Measurements from ENCODE around the gene SLC51A. TPM values are rescaled to one million over a fixed set of nuclear protein-coding genes. Genes with fewer than 3 reads are reported as not detected.
"Not testable (repeated sequence)": the region's sequence is repeated elsewhere in the genome, so short reads cannot be mapped to it uniquely, and the experiment has no call there.

The SLC51A gene
- total RNA-seq, 4 donors from 2014 or later: 0.48 TPM; not detected in 3

DNA sequence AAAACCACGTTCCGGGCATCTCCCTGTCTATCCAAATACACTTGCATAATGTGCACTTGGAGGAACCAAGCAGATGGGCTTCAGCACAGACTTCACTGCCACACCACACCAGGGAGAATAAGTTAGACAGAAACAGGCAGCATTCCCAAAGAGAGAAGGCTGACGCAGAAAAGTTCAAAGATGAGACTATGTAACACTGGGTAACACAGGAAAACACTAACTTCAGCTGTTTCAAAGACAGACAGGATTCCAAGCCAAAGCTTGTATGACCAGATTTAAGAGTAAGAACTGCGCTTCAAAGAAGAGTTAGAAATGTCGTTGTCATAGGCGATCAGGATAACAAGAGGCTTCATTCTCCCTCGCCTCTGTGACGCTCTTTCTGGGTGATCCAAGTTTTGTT, 19.9 kb downstream of the SLC51A start:
- no peaks in the 10 kb centered on the region for H3K27me3 ChIP-seq
- H3K4me1 ChIP-seq: no peaks in the 10 kb centered on the region
- intact Hi-C loops (cut with DNase I; ENCODE audit: low total_unique reads): no loop called here
- H3K27ac ChIP-seq: no peak overlapping the region
- H3K4me3 ChIP-seq: no peak overlapping the region
- H3K9me3 ChIP-seq: no peaks in the 10 kb centered on the region
- TF ChIP-seq, protein P1, sequence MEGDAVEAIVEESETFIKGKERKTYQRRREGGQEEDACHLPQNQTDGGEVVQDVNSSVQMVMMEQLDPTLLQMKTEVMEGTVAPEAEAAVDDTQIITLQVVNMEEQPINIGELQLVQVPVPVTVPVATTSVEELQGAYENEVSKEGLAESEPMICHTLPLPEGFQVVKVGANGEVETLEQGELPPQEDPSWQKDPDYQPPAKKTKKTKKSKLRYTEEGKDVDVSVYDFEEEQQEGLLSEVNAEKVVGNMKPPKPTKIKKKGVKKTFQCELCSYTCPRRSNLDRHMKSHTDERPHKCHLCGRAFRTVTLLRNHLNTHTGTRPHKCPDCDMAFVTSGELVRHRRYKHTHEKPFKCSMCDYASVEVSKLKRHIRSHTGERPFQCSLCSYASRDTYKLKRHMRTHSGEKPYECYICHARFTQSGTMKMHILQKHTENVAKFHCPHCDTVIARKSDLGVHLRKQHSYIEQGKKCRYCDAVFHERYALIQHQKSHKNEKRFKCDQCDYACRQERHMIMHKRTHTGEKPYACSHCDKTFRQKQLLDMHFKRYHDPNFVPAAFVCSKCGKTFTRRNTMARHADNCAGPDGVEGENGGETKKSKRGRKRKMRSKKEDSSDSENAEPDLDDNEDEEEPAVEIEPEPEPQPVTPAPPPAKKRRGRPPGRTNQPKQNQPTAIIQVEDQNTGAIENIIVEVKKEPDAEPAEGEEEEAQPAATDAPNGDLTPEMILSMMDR (IDR thresholded peaks at IDR 0.05): no peak
- TF ChIP-seq POLR2A (IDR thresholded peaks at IDR 0.05): no peak
- DNase-seq: no peak
- H3K36me3 ChIP-seq: no peaks in the 10 kb centered on the region

DNA sequence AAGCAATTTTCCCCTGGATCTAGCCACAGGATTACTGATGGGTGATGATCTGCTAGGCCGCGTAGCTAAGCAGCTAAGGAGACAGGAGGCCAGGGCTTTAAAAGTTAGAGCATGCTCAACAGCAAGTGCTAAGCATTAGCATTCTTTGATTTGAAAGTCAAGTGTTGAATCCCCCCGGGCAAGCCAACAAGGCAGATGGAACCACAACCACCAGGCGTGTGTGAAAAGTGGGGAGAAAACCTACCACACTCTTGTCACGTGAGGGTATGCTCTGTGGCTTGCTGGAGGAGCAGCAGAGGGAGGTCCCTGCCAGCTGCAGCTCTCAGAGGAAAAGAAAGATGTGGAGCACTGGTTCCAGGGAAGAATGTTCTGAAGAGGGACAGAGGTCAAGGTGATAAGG, 20.9 kb downstream of the SLC51A start:
- no peaks in the 10 kb centered on the region for H3K36me3 ChIP-seq
- DNase-seq: no peak
- H3K27me3 ChIP-seq: no peaks in the 10 kb centered on the region
- H3K4me3 ChIP-seq: no peak overlapping the region
- TF ChIP-seq, protein P1 (IDR thresholded peaks at IDR 0.05): no peak
- H3K27ac ChIP-seq: no peak overlapping the region
- no peaks in the 10 kb centered on the region for H3K9me3 ChIP-seq
- H3K4me1 ChIP-seq: no peaks in the 10 kb centered on the region
- intact Hi-C loops (cut with DNase I; ENCODE audit: low total_unique reads): no loop called here

DNA sequence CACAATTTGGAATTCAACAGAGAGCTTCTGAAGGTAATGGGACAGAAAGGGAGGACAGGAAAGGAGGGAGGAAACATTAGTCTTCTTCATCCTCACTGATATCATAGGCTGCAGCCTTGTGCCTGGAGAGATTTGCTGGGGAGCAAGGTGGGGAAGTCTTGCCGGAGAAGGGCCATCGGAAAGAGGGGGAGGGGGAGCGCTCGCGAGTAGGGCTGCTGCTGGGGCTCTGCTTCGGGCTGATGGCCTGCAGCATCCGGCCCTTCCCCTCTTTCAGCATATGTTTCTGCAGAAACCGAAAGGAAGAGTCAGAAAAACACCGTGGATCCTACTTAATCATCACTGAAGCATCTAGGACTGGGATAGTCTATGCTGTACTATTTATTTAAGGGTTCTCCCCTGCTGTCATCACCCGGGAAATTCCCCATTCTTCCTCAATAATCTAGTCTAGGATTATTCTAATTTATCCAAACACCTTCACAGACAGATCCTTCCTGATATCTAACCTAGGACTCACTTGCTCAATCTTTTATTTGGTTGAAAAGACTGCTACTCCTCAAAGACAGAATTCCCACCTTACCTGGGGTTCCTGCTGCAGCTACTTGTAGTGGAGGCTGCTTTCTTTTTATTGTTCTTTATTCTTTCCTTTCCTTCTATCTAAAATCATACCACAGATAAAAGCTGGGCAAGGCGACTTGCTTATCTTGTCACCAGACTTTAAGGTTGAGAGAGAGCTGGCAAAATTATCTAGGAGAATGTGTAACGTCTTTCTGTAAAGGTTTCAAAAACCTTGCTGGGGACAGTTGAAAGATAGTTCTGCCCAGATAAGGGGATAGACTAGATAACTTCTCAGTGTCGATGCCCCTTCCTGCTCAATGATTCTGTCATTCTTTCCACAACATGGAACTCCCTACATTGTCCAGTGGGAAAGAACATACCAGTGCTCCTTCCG, 22.6 kb downstream of the SLC51A start:
- Histone ChIP-seq H3K4me3 (no peak overlapping the region), H3K27ac (no peak overlapping the region), H3K4me1 (no peaks in the 10 kb centered on the region), H3K36me3 (no peaks in the 10 kb centered on the region), H3K9me3 (no peaks in the 10 kb centered on the region), H3K27me3 (no peaks in the 10 kb centered on the region)
- TF ChIP-seq, protein P1 (IDR thresholded peaks at IDR 0.05): no peak
- no peak for TF ChIP-seq POLR2A (IDR thresholded peaks at IDR 0.05)
- no peak for DNase-seq
- intact Hi-C loops (cut with DNase I; ENCODE audit: low total_unique reads): no loop called here

DNA sequence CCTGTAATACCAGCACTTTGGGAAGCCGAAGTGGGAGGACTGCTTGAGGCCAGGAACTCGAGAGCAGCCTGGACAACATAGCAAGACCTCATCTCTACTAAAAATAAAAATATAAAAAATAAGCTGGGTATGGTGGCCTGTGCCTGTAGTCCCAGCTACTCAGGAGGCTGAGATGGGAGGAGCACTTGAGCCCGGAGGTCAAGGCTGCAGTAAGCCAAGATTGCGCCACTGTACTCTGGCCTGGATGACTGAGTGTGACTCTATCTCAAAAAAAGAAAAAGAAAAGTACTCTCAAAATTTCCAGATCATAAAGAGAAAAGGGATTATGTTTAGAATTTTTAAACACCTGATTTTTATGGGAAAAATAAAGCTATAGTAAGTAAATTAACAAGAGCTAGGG, 24.1 kb downstream of the SLC51A start:
- Histone ChIP-seq H3K9me3 (no peaks in the 10 kb centered on the region), H3K4me3 (no peak overlapping the region), H3K4me1 (no peaks in the 10 kb centered on the region), H3K27me3 (no peaks in the 10 kb centered on the region), H3K27ac (no peak overlapping the region), H3K36me3 (no peaks in the 10 kb centered on the region)
- intact Hi-C loops (cut with DNase I; ENCODE audit: low total_unique reads): no loop called here
- no peak for DNase-seq
- TF ChIP-seq POLR2A (IDR thresholded peaks at IDR 0.05): no peak
- TF ChIP-seq, protein P1 (IDR thresholded peaks at IDR 0.05): no peak

DNA sequence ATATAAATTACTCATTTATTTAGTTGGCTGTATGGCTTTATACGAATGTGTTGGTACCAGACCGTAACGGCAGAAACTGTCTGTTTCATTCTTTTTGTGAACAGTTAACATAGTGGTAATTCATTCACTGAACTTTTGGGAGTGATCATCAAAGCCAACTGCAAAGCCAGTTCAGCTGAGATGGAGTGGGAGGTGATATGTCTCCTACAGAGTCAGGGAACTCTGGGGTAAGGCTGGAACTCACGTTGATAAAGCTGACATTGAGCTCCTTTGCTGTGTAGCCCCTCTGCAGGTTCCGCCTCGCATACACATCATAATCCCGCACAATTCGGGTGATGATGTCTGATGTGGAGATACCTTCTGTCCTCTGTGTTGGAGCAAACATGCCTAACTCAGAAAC, 25.4 kb downstream of the SLC51A start:
- intact Hi-C loops (cut with DNase I; ENCODE audit: low total_unique reads): no loop called here
- H3K4me3 ChIP-seq: no peak overlapping the region

DNA sequence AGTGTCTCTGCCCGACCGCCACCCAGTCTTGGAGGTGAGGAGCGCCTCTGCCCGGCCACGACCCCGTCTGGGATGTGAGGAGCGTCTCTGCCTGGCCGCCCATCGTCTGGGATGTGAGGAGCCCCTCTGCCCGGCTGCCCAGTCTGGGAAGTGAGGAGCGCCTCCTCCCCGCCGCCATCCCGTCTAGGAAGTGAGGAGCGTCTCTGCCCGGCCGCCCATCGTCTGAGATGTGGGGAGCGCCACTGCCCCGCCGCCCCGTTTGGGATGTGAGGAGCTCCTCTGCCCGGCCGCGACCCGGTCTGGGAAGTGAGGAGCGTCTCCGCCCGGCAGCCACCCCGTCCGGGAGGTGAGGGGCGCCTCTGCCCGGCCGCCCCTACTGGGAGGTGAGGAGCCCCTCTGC, 27.8 kb downstream of the SLC51A start:
- not testable (repeated sequence) for H3K36me3 ChIP-seq, H3K4me1 ChIP-seq

More for the DNA sequence above, 25.4 kb downstream of the SLC51A start:
- TF ChIP-seq POLR2A (IDR thresholded peaks at IDR 0.05): no peak
- TF ChIP-seq, protein P1 (IDR thresholded peaks at IDR 0.05): no peak
- Histone ChIP-seq H3K27ac (no peak overlapping the region), H3K27me3 (no peaks in the 10 kb centered on the region), H3K36me3 (no peaks in the 10 kb centered on the region), H3K9me3 (no peaks in the 10 kb centered on the region), H3K4me1 (no peaks in the 10 kb centered on the region)
- DNase-seq: no peak

More for the DNA sequence above, 27.8 kb downstream of the SLC51A start:
- intact Hi-C loops (cut with DNase I; ENCODE audit: low total_unique reads); H3K9me3 ChIP-seq; H3K4me3 ChIP-seq; H3K27me3 ChIP-seq; H3K27ac ChIP-seq; DNase-seq: not testable (repeated sequence)

All from uterus (tissue), 4 donors.